ENCODE results near the gene OR5B12. TPM values are rescaled to one million over a fixed set of nuclear protein-coding genes. Genes with fewer than 3 reads are reported as not detected.

OR5B12 gene
- total and polyA plus RNA-seq, 10 of the 15 experiments (the other 5 are each of a cell fraction or from before 2014, with no cell fraction given), result 0.29 TPM; not detected in 9

- SMC1A ChIA-PET (ENCODE audit: uncharacterized antibody, unreplicated experiment), result no interaction called here
- H3K79me2 ChIP-seq (ENCODE audit: control insufficient read depth, insufficient read depth, low read length), result no peaks in the 10 kb centered on the region
- FAIRE-seq (no peak), DNase-seq (ENCODE audit: low read depth, low spot score) (no peak), ATAC-seq (no peak)
- H3K4me2 ChIP-seq (ENCODE audit: control insufficient read depth, insufficient read depth), result no peak overlapping the region
- H3K4me3 ChIP-seq, result no peak overlapping the region
- no peak overlapping the region for H3K27ac ChIP-seq (ENCODE audit: control insufficient read depth, insufficient read depth)
- no peaks in the 10 kb centered on the region for H3K4me1 ChIP-seq (ENCODE audit: control insufficient read depth, insufficient read depth, low read length)
- no peaks in the 10 kb centered on the region for H3K27me3 ChIP-seq (replicated peaks in 1 of 2; ENCODE audit: control insufficient read depth in 2 of 2, insufficient read depth in 2 of 2, low read length in 1 of 2)
- no peak overlapping the region for H2AFZ ChIP-seq (ENCODE audit: control insufficient read depth, low read depth, low read length)
- 32% methylated on average over 2 of the region's 2 CpGs for WGBS (ENCODE audit: insufficient coverage, insufficient replicate concordance, low lambda C conversion rate, missing lambda C conversion rate)
- no TSS peak for BruUV-seq (replicated peaks)
- TF ChIP-seq SUZ12 (IDR thresholded peaks at IDR 0.05; ENCODE audit: unreplicated experiment) (no peak), ZSCAN29 (IDR thresholded peaks at IDR 0.05) (no peak), POLR2AphosphoS2 (IDR thresholded peaks at IDR 0.05; ENCODE audit: low read depth, low read length) (no peak)
- in situ Hi-C loops (cut with MboI), result no loop called here
- no peaks in the 10 kb centered on the region for H4K20me1 ChIP-seq (ENCODE audit: control insufficient read depth, insufficient read depth)
- RAD21 ChIA-PET (ENCODE audit: unreplicated experiment), result no interaction called here
- no peaks in the 10 kb centered on the region for H3K36me3 ChIP-seq (ENCODE audit: control insufficient read depth in 2 of 2, insufficient read depth in 2 of 2, low read length in 1 of 2)
- intact Hi-C loops (cut with micrococcal nuclease; ENCODE audit: unreplicated experiment), result no loop called here
- no peaks in the 10 kb centered on the region; the same call in 2 of the 3 replicates for H3K9me3 ChIP-seq (replicated peaks; ENCODE audit: control insufficient read depth, insufficient read depth, low read length)
- H3K9ac ChIP-seq (ENCODE audit: control insufficient read depth, insufficient read depth, low read length), result no peak overlapping the region
- POLR2A ChIA-PET, result no interaction called here
- CTCF ChIA-PET, result no interaction called here
Measured at GRCh38 chr11:58395581-58395980, 46.5 kb downstream of the OR5B12 start.

- POLR2A ChIA-PET, result no interaction called here
- Histone ChIP-seq H3K36me3 (ENCODE audit: control insufficient read depth in 2 of 2, insufficient read depth in 2 of 2, low read length in 1 of 2) (no peaks in the 10 kb centered on the region), H3K79me2 (ENCODE audit: control insufficient read depth, insufficient read depth, low read length) (no peaks in the 10 kb centered on the region), H3K4me1 (ENCODE audit: control insufficient read depth, insufficient read depth, low read length) (no peaks in the 10 kb centered on the region), H3K27me3 (replicated peaks in 1 of 2; ENCODE audit: control insufficient read depth in 2 of 2, insufficient read depth in 2 of 2, low read length in 1 of 2) (no peaks in the 10 kb centered on the region), H4K20me1 (ENCODE audit: control insufficient read depth, insufficient read depth) (no peaks in the 10 kb centered on the region), H3K27ac (ENCODE audit: control insufficient read depth, insufficient read depth) (no peak overlapping the region), H3K9me3 (replicated peaks; ENCODE audit: control insufficient read depth, insufficient read depth, low read length) (no peaks in the 10 kb centered on the region; the same call in 2 of the 3 replicates), H3K9ac (ENCODE audit: control insufficient read depth, insufficient read depth, low read length) (no peak overlapping the region), H3K4me2 (ENCODE audit: control insufficient read depth, insufficient read depth) (no peak overlapping the region), H3K4me3 (no peak overlapping the region), H2AFZ (ENCODE audit: control insufficient read depth, low read depth, low read length) (no peak overlapping the region)
- TF ChIP-seq MTA3 (IDR thresholded peaks at IDR 0.05; ENCODE audit: borderline replicate concordance, low read length) (no peak), JUND (IDR thresholded peaks at IDR 0.05; ENCODE audit: low read depth, low read length) (no peak)
- no TSS peak for BruUV-seq (replicated peaks)
- RAD21 ChIA-PET (ENCODE audit: unreplicated experiment), result no interaction called here
- in situ Hi-C loops (cut with MboI) (no loop called here), intact Hi-C loops (cut with micrococcal nuclease; ENCODE audit: unreplicated experiment) (no loop called here)
- SMC1A ChIA-PET (ENCODE audit: uncharacterized antibody, unreplicated experiment), result interaction anchor here (0.6 kb wide), 1 partner anchor 27 kb away, joined by 3 read pairs; no protein-coding TSS in a partner anchor
- ATAC-seq (no peak), DNase-seq (ENCODE audit: low read depth, low spot score) (no peak), FAIRE-seq (no peak)
- CTCF ChIA-PET, result no interaction called here
Measured at GRCh38 chr11:58394195-58394594, 47.8 kb downstream of the OR5B12 start.

Measured in GM12878 (cell line).